Fibroblast of skin of abdomen (primary cell): ENCODE data around the gene SOX18.

ENCODE experiments used
- DNase-seq: peaks from one replicate; pipeline ENCODE4 v3.0.0-alpha.2; 2013

SOX18 gene

DNA sequence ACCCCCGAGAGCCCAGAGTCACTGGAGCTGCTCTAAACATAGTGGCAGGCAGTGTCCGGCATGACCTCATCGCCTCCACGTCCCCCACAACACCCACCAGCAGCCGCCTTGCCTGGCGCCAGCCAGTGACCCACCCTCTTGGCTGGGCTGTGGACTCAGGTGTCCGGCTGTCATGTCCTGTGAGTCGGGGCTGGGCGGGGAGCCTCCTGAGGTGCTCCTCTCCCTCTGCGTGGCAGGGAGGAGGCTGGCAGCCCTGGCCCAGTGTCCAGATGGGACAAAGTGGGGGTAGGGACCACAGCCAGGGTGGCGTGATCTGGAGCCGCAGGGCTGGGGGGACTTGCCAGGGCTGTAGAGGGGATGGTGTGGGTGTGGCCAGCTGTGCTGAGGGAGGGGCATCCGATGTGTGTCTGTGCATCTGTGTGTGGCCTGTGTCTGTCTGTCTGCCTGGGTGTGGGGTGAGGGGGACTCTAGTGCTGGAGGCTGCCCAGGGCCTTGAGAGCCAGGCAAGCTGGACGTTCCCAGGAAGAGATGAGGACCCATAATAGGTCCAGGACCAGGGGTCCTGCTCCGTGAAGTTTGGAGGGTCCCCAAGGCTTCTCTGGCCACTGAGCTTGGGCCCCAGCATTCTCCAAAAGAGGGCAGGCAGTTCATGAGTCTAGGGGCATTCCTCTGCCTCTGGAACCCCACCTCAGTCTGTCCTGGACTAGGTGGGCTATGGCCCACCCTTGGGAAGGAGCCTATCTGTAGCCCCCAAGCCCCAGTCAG, 2.3 kb upstream of the SOX18 start:
- no peak for DNase-seq

GRCh38 chr20:64051033-64051452, 1.6 kb upstream of the SOX18 start:
- no peak for DNase-seq

DNA sequence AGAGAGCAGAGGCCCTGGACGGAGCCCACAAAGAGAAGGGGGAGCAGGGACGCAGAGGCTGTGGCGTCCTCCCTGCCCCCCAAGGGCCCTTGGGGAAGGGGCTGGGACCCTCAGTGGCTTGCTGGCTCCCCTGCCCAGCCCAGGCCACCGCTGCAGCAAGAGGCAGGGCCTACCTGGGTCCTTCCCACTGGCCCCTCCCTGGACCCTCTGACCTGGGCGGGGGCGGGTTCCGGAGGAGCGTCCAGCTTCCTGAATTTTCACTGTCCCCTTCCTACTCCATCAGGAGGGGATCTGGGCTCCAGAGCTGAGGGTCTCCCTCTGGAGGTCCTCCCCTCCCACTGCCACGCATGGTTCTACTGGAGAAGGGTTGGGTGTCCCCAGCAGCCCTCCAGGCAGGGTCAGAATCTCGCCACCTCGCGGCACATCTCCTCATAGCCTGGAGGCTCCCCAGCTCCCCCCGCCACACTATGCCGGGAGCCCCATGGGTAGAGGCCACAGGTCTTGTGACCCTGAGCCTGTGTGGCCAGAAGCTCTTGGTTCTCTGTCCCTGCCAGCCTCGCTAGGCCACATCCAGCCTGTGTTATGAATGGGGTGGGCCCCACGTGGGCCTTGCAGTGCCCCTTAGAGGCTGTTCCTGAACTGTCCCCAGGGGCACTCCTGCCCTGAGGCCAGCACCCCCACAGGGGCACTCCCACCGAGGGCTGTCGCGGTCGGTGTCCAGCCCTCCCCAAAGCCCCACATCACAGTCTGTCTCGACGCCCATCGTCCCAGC, 1.0 kb upstream of the SOX18 start:
- DNase-seq, result no peak

DNA sequence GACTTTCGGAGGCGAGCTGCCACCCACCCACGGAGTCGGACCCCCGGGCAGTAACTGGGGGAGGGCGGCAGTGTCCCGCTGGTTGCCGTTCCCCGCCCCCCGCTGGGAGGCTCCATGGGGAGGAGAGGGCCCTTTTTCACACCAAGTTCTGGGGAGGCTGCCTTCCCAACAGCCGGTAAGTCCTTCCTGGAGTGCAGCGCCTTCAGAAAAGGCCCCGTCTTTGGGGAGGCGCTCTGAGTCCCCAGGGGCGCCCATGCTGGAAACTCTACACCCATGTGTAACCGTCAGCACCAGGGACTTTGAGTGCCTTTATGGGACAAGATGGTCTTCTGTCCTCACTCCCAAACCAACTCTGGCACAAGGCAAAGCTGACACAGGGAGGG, 430 bp upstream of the SOX18 start:
- DNase-seq, result no peak

DNA sequence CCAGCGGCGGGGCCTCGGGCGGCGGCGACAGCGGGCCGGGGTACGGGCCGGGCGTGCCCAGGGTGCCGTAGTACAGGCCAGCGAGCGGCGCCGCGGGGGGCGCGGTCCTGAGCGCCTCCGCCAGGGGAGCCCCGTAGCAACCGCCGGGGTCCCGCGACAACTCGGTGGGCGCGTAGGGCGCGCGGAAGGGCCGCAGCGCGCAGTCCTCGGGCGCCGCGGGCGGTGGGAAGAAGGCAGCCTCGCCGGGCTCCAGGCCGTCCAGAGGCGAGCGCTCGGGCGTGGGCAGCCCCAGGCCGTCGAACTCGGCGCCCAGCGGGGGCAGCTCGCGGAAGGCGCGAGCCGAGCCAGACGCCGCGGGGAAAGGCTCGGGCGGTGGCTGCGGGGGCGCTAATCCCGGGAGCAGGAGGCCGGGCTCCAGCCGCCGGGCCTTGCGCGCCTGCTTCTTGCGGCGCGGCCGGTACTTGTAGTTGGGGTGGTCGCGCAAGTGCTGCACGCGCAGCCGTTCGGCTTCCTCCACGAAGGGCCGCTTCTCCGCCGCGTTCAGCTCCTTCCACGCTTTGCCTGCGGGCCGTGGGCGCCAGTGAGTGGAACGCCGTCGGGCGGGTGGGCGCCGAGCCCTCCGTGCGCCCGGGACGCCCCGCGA, 916 bp downstream of the SOX18 start:
- DNase-seq, result no peak

GRCh38 chr20:64047968-64048401, 1.5 kb downstream of the SOX18 start:
- no peak for DNase-seq

DNA sequence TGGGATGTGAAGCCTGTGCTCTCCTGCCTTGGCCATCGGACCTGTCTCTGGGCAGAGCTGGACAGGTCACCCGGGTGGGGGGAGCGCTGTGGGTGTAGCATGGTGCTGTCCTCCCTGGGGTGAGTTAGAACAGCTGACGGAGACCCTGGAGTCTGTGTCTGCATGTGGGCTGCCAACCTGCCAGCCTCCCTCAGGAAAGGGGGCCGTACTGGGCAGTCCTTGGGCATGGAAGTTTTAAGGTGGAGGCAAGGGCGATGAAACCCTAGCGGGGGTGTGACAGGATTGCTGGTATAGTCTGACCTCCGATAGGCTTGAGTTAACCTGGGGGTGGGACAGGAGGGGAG, 2.4 kb downstream of the SOX18 start:
- DNase-seq, result no peak

- no peak for DNase-seq
Measured at GRCh38 chr20:64045346-64046011, 4.0 kb downstream of the SOX18 start.

DNA sequence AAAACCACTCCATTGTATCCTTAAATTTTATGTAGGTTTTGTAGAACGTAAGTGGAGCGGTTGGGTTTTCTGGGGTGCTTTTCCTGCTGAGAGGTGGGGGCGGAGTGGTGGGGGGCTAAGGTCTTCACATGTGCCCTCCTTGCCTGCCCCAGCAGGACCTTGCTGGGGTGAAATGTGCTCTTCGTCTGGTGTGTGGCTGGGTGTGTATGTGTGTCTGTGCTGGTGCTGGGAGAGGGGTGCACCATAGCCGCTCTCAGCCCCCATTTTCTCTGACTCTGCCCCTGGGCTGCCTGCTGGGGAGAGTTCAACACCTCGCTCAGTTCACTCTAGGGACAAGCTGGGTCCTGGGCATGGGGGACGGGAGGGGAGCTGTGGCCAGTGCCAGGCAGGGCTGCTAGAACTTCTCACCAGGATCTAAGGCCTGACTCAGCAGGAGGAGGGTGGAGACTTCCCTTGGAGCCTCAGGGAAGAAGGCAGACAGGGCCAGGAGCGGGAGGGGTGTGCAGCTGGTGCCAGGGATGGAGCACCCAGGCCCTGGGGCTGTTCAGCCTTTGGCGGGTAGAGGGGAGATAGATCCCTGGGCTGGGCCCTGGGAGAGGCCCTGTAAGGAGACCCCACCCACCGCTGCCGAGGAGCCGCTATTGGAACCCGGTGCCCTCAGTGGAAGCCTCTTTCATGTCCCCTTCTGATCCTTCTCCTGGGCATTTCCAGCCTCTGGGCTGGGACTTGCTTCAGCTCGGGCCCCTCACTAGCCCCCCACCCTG, 4.8 kb downstream of the SOX18 start:
- DNase-seq, result peak; percentile 22

DNA sequence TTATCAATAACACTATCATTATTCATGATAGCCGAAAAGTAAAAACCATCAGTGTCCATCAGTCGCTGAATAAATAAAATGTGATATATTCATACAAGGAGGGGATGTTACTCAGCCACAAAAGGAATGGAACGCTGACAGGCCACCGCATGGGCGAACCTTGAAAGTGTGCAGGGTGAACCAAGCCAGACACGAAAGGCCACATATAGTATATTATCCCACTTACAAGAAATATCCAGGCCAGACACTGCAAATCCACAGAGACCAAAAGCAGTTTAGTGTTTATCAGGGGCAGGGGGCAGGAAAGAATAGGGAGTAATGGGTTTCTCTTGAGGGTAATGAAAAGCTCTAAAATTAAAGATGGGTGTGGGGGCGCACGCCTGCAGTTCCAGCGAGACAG, 5.7 kb downstream of the SOX18 start:
- DNase-seq, result no peak

- no peak for DNase-seq
Measured at GRCh38 chr20:64042054-64042781, 7.2 kb downstream of the SOX18 start.

GRCh38 chr20:64041781-64042053, 7.7 kb downstream of the SOX18 start:
- no peak for DNase-seq

GRCh38 chr20:64041040-64041780, 8.2 kb downstream of the SOX18 start:
- DNase-seq, result no peak

DNA sequence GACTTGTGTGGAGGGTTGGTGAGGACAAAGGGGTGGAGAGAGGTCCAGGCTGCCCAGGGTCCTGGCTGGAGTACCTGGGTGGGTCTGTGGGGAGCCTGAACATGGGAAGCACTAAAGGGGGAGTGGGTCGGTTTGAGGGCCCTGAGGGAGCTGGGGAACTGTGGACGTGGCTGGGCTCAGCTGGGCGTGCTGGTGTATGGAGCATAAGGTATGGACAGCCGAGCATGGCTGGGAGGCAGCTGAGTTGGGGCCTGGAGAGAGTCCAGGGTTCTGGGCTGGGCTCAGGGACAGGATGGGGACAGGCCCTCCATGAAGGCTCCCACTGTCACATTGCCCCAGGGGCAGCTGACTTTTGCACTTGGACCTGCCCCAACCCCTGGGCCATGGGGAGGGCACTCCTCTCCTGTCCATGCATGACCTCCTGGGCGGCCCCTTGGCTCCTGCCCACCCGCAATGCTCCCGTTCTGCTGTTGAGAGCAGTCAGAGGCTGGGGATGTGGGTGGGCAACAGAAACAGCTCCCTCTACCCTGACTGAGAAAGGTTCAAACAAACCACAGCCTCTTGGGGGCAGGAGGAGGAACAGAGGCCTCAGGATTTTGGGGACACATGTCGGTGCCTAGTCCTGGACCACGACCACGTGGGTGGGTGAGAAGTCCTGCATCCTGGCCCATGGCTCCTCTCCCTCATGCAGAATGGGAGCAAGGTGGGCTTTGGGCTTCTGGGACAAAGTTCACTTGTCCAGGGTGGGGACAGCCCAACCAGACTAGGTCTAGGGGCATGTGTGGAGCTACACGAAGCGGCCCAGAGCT, 9.0 kb downstream of the SOX18 start:
- no peak for DNase-seq

DNA sequence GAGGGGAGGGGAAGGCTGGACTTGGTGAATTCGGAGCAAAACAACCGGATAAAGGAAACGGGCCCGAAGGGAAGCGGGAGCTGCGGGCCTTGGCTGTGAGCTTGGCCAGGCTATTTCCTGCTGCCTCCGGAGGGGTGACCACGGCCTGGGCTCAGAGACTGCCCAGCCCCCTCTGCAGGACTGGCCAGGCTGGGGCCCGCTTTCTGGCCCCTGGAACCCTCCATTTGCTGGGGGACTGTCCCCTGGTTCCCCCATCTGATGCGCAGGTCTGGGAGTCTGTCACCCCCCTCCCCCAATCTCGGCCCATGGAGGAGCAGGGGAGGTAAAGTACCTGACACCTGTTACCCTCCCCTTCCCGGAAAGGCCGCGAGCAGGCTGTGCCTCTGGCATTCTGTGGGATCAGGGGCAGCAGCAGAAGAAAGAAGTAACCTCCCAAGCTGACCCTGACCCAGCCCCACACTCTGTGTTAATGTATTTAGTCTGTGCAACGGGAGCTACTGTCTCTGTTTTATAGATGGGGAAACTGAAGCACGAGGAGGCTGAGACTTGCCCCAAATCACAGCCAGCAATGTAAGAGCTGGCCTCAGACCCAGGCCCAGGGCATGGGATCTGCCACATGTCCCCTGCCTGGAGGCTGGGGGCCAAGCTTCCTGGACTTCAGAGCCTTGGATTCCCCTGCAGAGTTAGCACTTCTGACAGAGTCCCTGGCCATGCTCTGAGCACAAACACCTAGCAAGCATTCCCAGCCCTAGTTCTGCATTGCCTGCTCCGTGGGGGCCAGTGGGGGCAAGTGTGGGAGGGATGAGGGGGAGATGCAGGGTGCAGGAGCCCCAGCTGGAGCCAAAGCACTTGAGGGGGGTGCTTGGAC, 9.9 kb downstream of the SOX18 start:
- no peak for DNase-seq

GRCh38 chr20:64038565-64039292, 10.7 kb downstream of the SOX18 start:
- peak; percentile 46 for DNase-seq

- no peak for DNase-seq
Measured at GRCh38 chr20:64038224-64038564, 11.2 kb downstream of the SOX18 start.

- no peak for DNase-seq
Measured at GRCh38 chr20:64037498-64038213, 11.8 kb downstream of the SOX18 start.
